ENCODE results near the gene SRP72. TPM values are rescaled to one million over a fixed set of nuclear protein-coding genes. Genes with fewer than 3 reads are reported as not detected.
"Not testable (repeated sequence)": the region's sequence is repeated elsewhere in the genome, so short reads cannot be mapped to it uniquely, and the experiment has no call there.

The SRP72 gene
- polyA plus RNA-seq, 1 donor, result 66.3 TPM

GRCh38 chr4:56434599-56435139 lies 32.7 kb upstream of the SRP72 start:
- Histone ChIP-seq H3K4me1 (ENCODE audit: control insufficient read depth, insufficient read depth, low read length) (peaks cover 2% of the 10 kb centered on the region), H3K4me3 (ENCODE audit: low read length) (peak overlapping the region; percentile 80), H3K36me3 (ENCODE audit: control insufficient read depth, insufficient read depth, low read length) (no peaks in the 10 kb centered on the region), H3K27me3 (ENCODE audit: control insufficient read depth, insufficient read depth, low read length) (no peaks in the 10 kb centered on the region), H3K9me3 (ENCODE audit: control insufficient read depth, low read depth, low read length) (no peaks in the 10 kb centered on the region), H3K27ac (ENCODE audit: low read length) (peak overlapping the region; percentile 99)
- peak; percentile 16 to 64 for DNase-seq
- 0% methylated on average over 2 of the region's 15 CpGs for WGBS (ENCODE audit: insufficient coverage, low lambda C conversion rate)

- Histone ChIP-seq H3K27ac (ENCODE audit: low read length) (peak within 1 kb of the TSS; percentile 99), H3K36me3 (ENCODE audit: control insufficient read depth, insufficient read depth, low read length) (no peaks in the 10 kb centered on the region), H3K9me3 (ENCODE audit: control insufficient read depth, low read depth, low read length) (no peaks in the 10 kb centered on the region), H3K27me3 (ENCODE audit: control insufficient read depth, insufficient read depth, low read length) (no peaks in the 10 kb centered on the region), H3K4me3 (ENCODE audit: low read length) (peak within 1 kb of the TSS; percentile 80), H3K4me1 (ENCODE audit: control insufficient read depth, insufficient read depth, low read length) (peaks cover 2% of the 10 kb centered on the region)
- DNase-seq, result peak; percentile 98 to 99
- WGBS (ENCODE audit: insufficient coverage, low lambda C conversion rate), result no CpG with 5 or more reads among the region's 61 CpGs
Measured at GRCh38 chr4:56435140-56435926, 32.1 kb upstream of the SRP72 start, which contains the start of gene PPAT. PPAT (minus strand) TSS chr4:56435615; CDS start chr4:56435477, 138 bp downstream.

DNA sequence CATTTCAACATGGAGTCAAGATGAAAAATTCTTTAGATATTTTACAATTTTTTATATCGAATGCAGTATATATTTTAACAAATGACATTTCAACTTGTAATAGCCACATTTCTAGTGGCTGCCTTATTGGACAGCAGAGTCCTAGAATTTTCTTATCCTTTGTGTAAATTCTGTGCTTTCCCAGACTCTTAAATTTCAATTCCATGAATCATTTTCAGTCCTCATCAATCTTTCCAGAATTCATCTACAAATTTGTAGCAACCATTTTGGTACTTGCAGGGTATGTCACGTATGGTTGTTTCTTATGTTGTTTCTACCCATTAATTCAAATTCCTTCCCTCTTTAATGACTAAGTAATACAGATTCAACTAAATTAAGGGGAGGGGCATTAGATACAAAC lies 28.7 kb upstream of the SRP72 start:
- Histone ChIP-seq H3K4me3 (ENCODE audit: low read length) (no peak overlapping the region), H3K36me3 (ENCODE audit: control insufficient read depth, insufficient read depth, low read length) (peaks cover 14% of the 10 kb centered on the region), H3K27ac (ENCODE audit: low read length) (no peak overlapping the region), H3K27me3 (ENCODE audit: control insufficient read depth, insufficient read depth, low read length) (no peaks in the 10 kb centered on the region), H3K9me3 (ENCODE audit: control insufficient read depth, low read depth, low read length) (no peaks in the 10 kb centered on the region), H3K4me1 (ENCODE audit: control insufficient read depth, insufficient read depth, low read length) (peaks cover 2% of the 10 kb centered on the region)
- 100% methylated on average over 1 of the region's 2 CpGs for WGBS (ENCODE audit: insufficient coverage, low lambda C conversion rate)
- DNase-seq, result no peak

- Histone ChIP-seq H3K4me1 (ENCODE audit: control insufficient read depth, insufficient read depth, low read length) (peaks cover 2% of the 10 kb centered on the region), H3K27me3 (ENCODE audit: control insufficient read depth, insufficient read depth, low read length) (no peaks in the 10 kb centered on the region), H3K9me3 (ENCODE audit: control insufficient read depth, low read depth, low read length) (no peaks in the 10 kb centered on the region), H3K4me3 (ENCODE audit: low read length) (no peak overlapping the region), H3K36me3 (ENCODE audit: control insufficient read depth, insufficient read depth, low read length) (peaks cover 17% of the 10 kb centered on the region), H3K27ac (ENCODE audit: low read length) (no peak overlapping the region)
- WGBS (ENCODE audit: insufficient coverage, low lambda C conversion rate), result no CpG with 5 or more reads among the region's 1 CpG
- DNase-seq, result no peak
Measured at GRCh38 chr4:56440983-56441382, 26.4 kb upstream of the SRP72 start.

- H3K27ac ChIP-seq (ENCODE audit: low read length), result no peak overlapping the region
- DNase-seq, result no peak
- H3K9me3 ChIP-seq (ENCODE audit: control insufficient read depth, low read depth, low read length), result no peaks in the 10 kb centered on the region
- no CpG with 5 or more reads among the region's 2 CpGs for WGBS (ENCODE audit: insufficient coverage, low lambda C conversion rate)
- no peaks in the 10 kb centered on the region for H3K27me3 ChIP-seq (ENCODE audit: control insufficient read depth, insufficient read depth, low read length)
- H3K4me3 ChIP-seq (ENCODE audit: low read length), result no peak overlapping the region
- H3K36me3 ChIP-seq (ENCODE audit: control insufficient read depth, insufficient read depth, low read length), result peaks cover 20% of the 10 kb centered on the region
- no peaks in the 10 kb centered on the region for H3K4me1 ChIP-seq (ENCODE audit: control insufficient read depth, insufficient read depth, low read length)
Measured at GRCh38 chr4:56444719-56445118, 22.7 kb upstream of the SRP72 start.

GRCh38 chr4:56445699-56446098 lies 21.7 kb upstream of the SRP72 start:
- H3K4me1 ChIP-seq (ENCODE audit: control insufficient read depth, insufficient read depth, low read length), result no peaks in the 10 kb centered on the region
- DNase-seq, result no peak
- no peaks in the 10 kb centered on the region for H3K9me3 ChIP-seq (ENCODE audit: control insufficient read depth, low read depth, low read length)
- no peak overlapping the region for H3K4me3 ChIP-seq (ENCODE audit: low read length)
- peaks cover 20% of the 10 kb centered on the region for H3K36me3 ChIP-seq (ENCODE audit: control insufficient read depth, insufficient read depth, low read length)
- 100% methylated on average over 1 of the region's 1 CpG for WGBS (ENCODE audit: insufficient coverage, low lambda C conversion rate)
- no peaks in the 10 kb centered on the region for H3K27me3 ChIP-seq (ENCODE audit: control insufficient read depth, insufficient read depth, low read length)
- H3K27ac ChIP-seq (ENCODE audit: low read length), result no peak overlapping the region

DNA sequence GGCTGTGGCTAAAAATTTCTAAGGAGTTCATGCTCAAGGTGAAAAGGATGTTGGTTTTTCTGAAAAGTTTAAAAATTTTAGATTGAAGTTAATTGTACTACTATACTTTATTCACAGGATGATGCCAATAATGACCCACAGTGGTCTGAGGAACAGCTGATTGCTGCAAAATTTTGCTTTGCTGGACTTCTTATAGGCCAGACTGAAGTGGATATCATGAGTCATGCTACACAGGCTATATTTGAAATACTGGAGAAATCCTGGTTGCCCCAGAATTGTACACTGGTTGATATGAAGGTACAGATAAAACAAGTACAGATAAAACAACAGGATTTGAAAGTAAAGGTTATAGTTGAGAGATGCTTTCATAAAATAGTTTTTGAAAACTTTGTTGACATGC lies 19.1 kb upstream of the SRP72 start:
- H3K27ac ChIP-seq (ENCODE audit: low read length), result no peak overlapping the region
- DNase-seq, result no peak
- H3K36me3 ChIP-seq (ENCODE audit: control insufficient read depth, insufficient read depth, low read length), result peaks cover 20% of the 10 kb centered on the region
- H3K4me3 ChIP-seq (ENCODE audit: low read length), result no peak overlapping the region
- no peaks in the 10 kb centered on the region for H3K27me3 ChIP-seq (ENCODE audit: control insufficient read depth, insufficient read depth, low read length)
- H3K9me3 ChIP-seq (ENCODE audit: control insufficient read depth, low read depth, low read length), result no peaks in the 10 kb centered on the region
- no peaks in the 10 kb centered on the region for H3K4me1 ChIP-seq (ENCODE audit: control insufficient read depth, insufficient read depth, low read length)

GRCh38 chr4:56449475-56449874 lies 17.9 kb upstream of the SRP72 start:
- H3K4me1 ChIP-seq (ENCODE audit: control insufficient read depth, insufficient read depth, low read length), result not testable (repeated sequence)

GRCh38 chr4:56450342-56450741 lies 17.1 kb upstream of the SRP72 start:
- no CpG with 5 or more reads among the region's 1 CpG for WGBS (ENCODE audit: insufficient coverage, low lambda C conversion rate)
- DNase-seq, result no peak
- Histone ChIP-seq H3K4me1 (ENCODE audit: control insufficient read depth, insufficient read depth, low read length) (no peaks in the 10 kb centered on the region), H3K27ac (ENCODE audit: low read length) (no peak overlapping the region), H3K27me3 (ENCODE audit: control insufficient read depth, insufficient read depth, low read length) (no peaks in the 10 kb centered on the region), H3K9me3 (ENCODE audit: control insufficient read depth, low read depth, low read length) (no peaks in the 10 kb centered on the region), H3K4me3 (ENCODE audit: low read length) (no peak overlapping the region), H3K36me3 (ENCODE audit: control insufficient read depth, insufficient read depth, low read length) (peaks cover 33% of the 10 kb centered on the region)

More at GRCh38 chr4:56449475-56449874, 17.9 kb upstream of the SRP72 start:
- not testable (repeated sequence) for H3K27ac ChIP-seq (ENCODE audit: low read length); H3K4me3 ChIP-seq (ENCODE audit: low read length); H3K9me3 ChIP-seq (ENCODE audit: control insufficient read depth, low read depth, low read length); H3K27me3 ChIP-seq (ENCODE audit: control insufficient read depth, insufficient read depth, low read length); DNase-seq
- H3K36me3 ChIP-seq (ENCODE audit: control insufficient read depth, insufficient read depth, low read length), result peaks cover 30% of the 10 kb centered on the region
- no CpG with 5 or more reads among the region's 4 CpGs for WGBS (ENCODE audit: insufficient coverage, low lambda C conversion rate)

GRCh38 chr4:56460085-56460484 lies 7.3 kb upstream of the SRP72 start:
- Histone ChIP-seq H3K4me3 (ENCODE audit: low read length) (no peak overlapping the region), H3K27me3 (ENCODE audit: control insufficient read depth, insufficient read depth, low read length) (no peaks in the 10 kb centered on the region), H3K36me3 (ENCODE audit: control insufficient read depth, insufficient read depth, low read length) (peaks cover 38% of the 10 kb centered on the region), H3K27ac (ENCODE audit: low read length) (no peak overlapping the region), H3K4me1 (ENCODE audit: control insufficient read depth, insufficient read depth, low read length) (no peaks in the 10 kb centered on the region), H3K9me3 (ENCODE audit: control insufficient read depth, low read depth, low read length) (no peaks in the 10 kb centered on the region)
- 83% methylated on average over 1 of the region's 3 CpGs for WGBS (ENCODE audit: insufficient coverage, low lambda C conversion rate)
- no peak for DNase-seq

DNA sequence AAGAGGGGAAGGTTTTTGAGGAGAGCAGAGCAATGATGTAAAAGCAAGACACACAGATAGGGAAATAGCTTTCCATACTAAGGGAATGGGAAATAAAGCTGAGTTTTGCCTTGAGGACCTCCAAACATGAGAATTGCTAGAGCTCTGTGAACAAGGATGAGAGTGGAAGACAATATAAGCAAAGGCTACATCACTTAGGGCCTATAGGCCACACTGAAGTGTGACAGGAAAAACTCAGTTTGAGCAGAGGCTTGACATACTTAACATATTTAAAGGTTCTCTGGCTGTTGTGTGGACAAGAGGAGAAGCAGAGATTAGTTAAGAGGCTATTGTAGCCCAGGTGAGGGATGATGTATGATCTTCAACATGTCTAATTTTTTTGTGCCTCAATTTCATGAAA lies 5.3 kb upstream of the SRP72 start:
- peaks cover 30% of the 10 kb centered on the region for H3K36me3 ChIP-seq (ENCODE audit: control insufficient read depth, insufficient read depth, low read length)
- no peaks in the 10 kb centered on the region for H3K9me3 ChIP-seq (ENCODE audit: control insufficient read depth, low read depth, low read length)
- DNase-seq, result no peak
- H3K27me3 ChIP-seq (ENCODE audit: control insufficient read depth, insufficient read depth, low read length), result no peaks in the 10 kb centered on the region
- H3K27ac ChIP-seq (ENCODE audit: low read length), result no peak overlapping the region
- peaks cover 8% of the 10 kb centered on the region for H3K4me1 ChIP-seq (ENCODE audit: control insufficient read depth, insufficient read depth, low read length)
- H3K4me3 ChIP-seq (ENCODE audit: low read length), result no peak overlapping the region

Data from large intestine (tissue), 3 donors.